ENCODE measurements around the gene CYP19A1. TPM values are rescaled to one million over a fixed set of nuclear protein-coding genes. Genes with fewer than 3 reads are reported as not detected.

CYP19A1 gene
- total and polyA plus RNA-seq, 9 of the 15 experiments (the other 6 are each of a cell fraction or from before 2014, with no cell fraction given): 0.16 to 0.63 (median 0.47) TPM; not detected in 3

- TF ChIP-seq PTRF (tag; IDR thresholded peaks at IDR 0.05) (no peak), RFX5 (IDR thresholded peaks at IDR 0.05; ENCODE audit: low read depth, low read length) (no peak), GABPA (tag; conservative IDR thresholded peaks at IDR 0.05; ENCODE audit: low read depth) (no peak), ZBED1 (IDR thresholded peaks at IDR 0.05) (no peak), CHAMP1 (IDR thresholded peaks at IDR 0.05) (no peak), BCL6 (CRISPR knock-in tag; IDR thresholded peaks at IDR 0.05) (0 out of 2 replicates have a peak, but pooled peaks have one; percentile 41), HLTF (IDR thresholded peaks at IDR 0.05) (no peak), FUS (optimal IDR thresholded peaks at IDR 0.05; ENCODE audit: low read depth, low read length) (no peak), SRSF3 (IDR thresholded peaks at IDR 0.05; ENCODE audit: insufficient read depth, low read length) (no peak), CBFA2T2 (conservative IDR thresholded peaks at IDR 0.05) (no peak), NR2C1 (IDR thresholded peaks at IDR 0.05) (no peak), NR2C1 (tag; IDR thresholded peaks at IDR 0.05) (peak; percentile 39; the same call in 1 of the 2 replicates), KDM5B (IDR thresholded peaks at IDR 0.05; ENCODE audit: insufficient replicate concordance, low read depth, low read length) (no peak), BCLAF1 (IDR thresholded peaks at IDR 0.05; ENCODE audit: borderline replicate concordance in 1 of 2, control insufficient read depth in 1 of 2, low read depth in 2 of 2, low read length in 1 of 2) (no peak), GTF3C2 (IDR thresholded peaks at IDR 0.05; ENCODE audit: borderline replicate concordance, extremely low read depth, insufficient read length) (no peak), GABPB1 (CRISPR knock-in tag; IDR thresholded peaks at IDR 0.05) (no peak), ZNF449 (CRISPR knock-in tag; IDR thresholded peaks at IDR 0.05) (0 out of 2 replicates have a peak, but pooled peaks have one; percentile 56), CBX5 (IDR thresholded peaks at IDR 0.05; ENCODE audit: borderline replicate concordance, low read depth) (no peak), MECOM (CRISPR knock-in tag; IDR thresholded peaks at IDR 0.05) (no peak), RBM15 (IDR thresholded peaks at IDR 0.05; ENCODE audit: insufficient read depth, low read length) (no peak)
Measured at GRCh38 chr15:51356147-51356546, 17.8 kb upstream of the CYP19A1 start (continued).

Measured in K562 (cell line).